GM23248 (cell line): ENCODE data around the gene CCDC146. TPM values are rescaled to one million over a fixed set of nuclear protein-coding genes. Genes with fewer than 3 reads are reported as not detected.

Experiments used
- DNase-seq: peaks from one replicate; pipeline ENCODE4 v3.0.0-alpha.2; 2015
- H2AFZ ChIP-seq: fragments of 200-600 bp; sonication (generic); 2 replicates; pipeline ENCODE4 v1.6.1; 2016; ENCODE audit warnings: antibody characterized with exemption
- H3F3A ChIP-seq: fragments of 200-600 bp; sonication (generic); 2 replicates; pipeline ENCODE4 v1.6.1; 2016; ENCODE audit warnings: mild to moderate bottlenecking, antibody characterized with exemption, mixed run types; ENCODE audit not compliant: insufficient read depth
- H3K27ac ChIP-seq: fragments of 200-600 bp; sonication (generic); 2 replicates; pipeline ENCODE4 v1.5.1; 2016; ENCODE audit warnings: mild to moderate bottlenecking
- H3K27me3 ChIP-seq: fragments of 200-600 bp; sonication (generic); replicated peaks from 2 replicates; pipeline ENCODE4 v1.6.1; 2016; ENCODE audit warnings: mild to moderate bottlenecking; ENCODE audit not compliant: insufficient read depth
- H3K36me3 ChIP-seq: fragments of 200-600 bp; sonication (generic); 2 replicates; pipeline ENCODE4 v1.6.1; 2016; ENCODE audit warnings: low read depth, mild to moderate bottlenecking
- H3K4me1 ChIP-seq: fragments of 200-600 bp; sonication (generic); 2 replicates; pipeline ENCODE4 v1.6.1; 2016; ENCODE audit warnings: mild to moderate bottlenecking; ENCODE audit not compliant: insufficient read depth
- H3K4me2 ChIP-seq: fragments of 200-600 bp; sonication (generic); one replicate; pipeline ENCODE4 v1.6.1; 2016; ENCODE audit warnings: mild to moderate bottlenecking; ENCODE audit not compliant: unreplicated experiment
- H3K4me3 ChIP-seq: fragments of 200-600 bp; sonication (generic); 2 replicates; pipeline ENCODE4 v1.5.1; 2016; ENCODE audit warnings: mild to moderate bottlenecking
- H3K79me2 ChIP-seq: fragments of 200-600 bp; sonication (generic); 2 replicates; pipeline ENCODE4 v1.6.1; 2016; ENCODE audit warnings: mild to moderate bottlenecking; ENCODE audit not compliant: insufficient read depth
- H3K9ac ChIP-seq: fragments of 200-600 bp; sonication (generic); 2 replicates; pipeline ENCODE4 v1.6.1; 2016; ENCODE audit warnings: mild to moderate bottlenecking
- H3K9me2 ChIP-seq: fragments of 200-600 bp; sonication (generic); 2 replicates; pipeline ENCODE4 v1.6.1; 2016; ENCODE audit warnings: mixed run types, mild to moderate bottlenecking, moderate library complexity; ENCODE audit not compliant: insufficient read depth
- H3K9me3 ChIP-seq: fragments of 200-600 bp; sonication (generic); one replicate; pipeline ENCODE4 v1.6.1; 2017; ENCODE audit warnings: low read depth
- H4K20me1 ChIP-seq: fragments of 200-600 bp; sonication (generic); 2 replicates; pipeline ENCODE4 v1.6.0; 2016; ENCODE audit not compliant: insufficient read depth
- EZH2 ChIP-seq: fragments of 200-600 bp; sonication (generic); IDR thresholded peaks from 2 replicates; pipeline ENCODE4 v1.6.1; 2018; ENCODE audit warnings: antibody characterized with exemption, mild to moderate bottlenecking; ENCODE audit not compliant: insufficient read depth, poor library complexity, severe bottlenecking
- EZH2phosphoT487 ChIP-seq: fragments of 200-600 bp; sonication (generic); IDR thresholded peaks from 2 replicates; pipeline ENCODE4 v1.6.1; 2018; ENCODE audit warnings: antibody characterized with exemption, moderate library complexity, mild to moderate bottlenecking, low read depth; ENCODE audit not compliant: insufficient read depth
- WGBS, 2 experiments: methylation state at CpG; one replicate each; pipeline ENCODE4 v1.1.6; 2015 to 2017; ENCODE audit warnings: low lambda C conversion rate in 2 of 2, low coverage in 1 of 2; ENCODE audit errors: missing lambda C conversion rate in 2 of 2; 5-methylcytosine and 5-hydroxymethylcytosine counted together
- in situ Hi-C: fragments of 300-500 bp; cut with MboI; formaldehyde crosslinking; loops from 2 replicates; pipeline ENCODE4 v1.15.0; 2020
- polyA plus RNA-seq: library from polyadenylated mRNA; unstranded; fragments of >200 nt; fragmentation: Nextera tagmentation; extraction: Ambion mirVana; gene quantifications from 2 replicates; pipeline ENCODE4 v1.2.1, GENCODE V29; 2016
- total RNA-seq: library from RNA; depleted of rRNA; stranded (reverse); fragments of >200 nt; shearing (Covaris generic); gene quantifications from 2 replicates; pipeline ENCODE4 v1.2.3, GENCODE V29; 2014

Gene CCDC146
- total and polyA plus RNA-seq, 2 experiments from 2014 or later = 0.32 to 0.78 TPM

DNA sequence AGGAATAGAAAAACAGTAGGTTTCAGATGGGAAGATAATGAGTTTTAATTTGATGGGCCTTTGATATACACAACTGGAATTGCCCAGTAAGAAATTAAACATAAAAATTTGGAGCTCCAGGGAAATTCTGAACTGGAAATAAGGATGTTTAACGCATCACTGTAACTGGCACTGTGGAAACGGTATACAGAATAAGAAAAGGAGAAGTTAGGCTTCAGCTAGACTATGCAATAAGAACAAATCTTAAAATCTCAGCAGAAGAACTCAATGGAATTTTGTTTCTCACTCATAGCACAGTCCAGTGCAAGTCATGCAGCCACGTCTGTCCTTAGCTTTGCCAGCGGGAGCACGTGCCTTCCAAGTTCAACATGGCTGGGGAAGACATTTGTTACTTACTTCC lies 130.1 kb downstream of the CCDC146 start:
- TF ChIP-seq EZH2phosphoT487 (no peak), EZH2 (no peak)
- Histone ChIP-seq H2AFZ (no peak overlapping the region), H3K9me2 (no peaks in the 10 kb centered on the region), H3K4me1 (no peaks in the 10 kb centered on the region), H3K27me3 (no peaks in the 10 kb centered on the region), H3K79me2 (no peaks in the 10 kb centered on the region), H3K9me3 (no peaks in the 10 kb centered on the region), H3K9ac (no peak overlapping the region), H3K4me2 (no peak overlapping the region), H3K27ac (no peak overlapping the region), H3F3A (no peaks in the 10 kb centered on the region), H3K36me3 (no peaks in the 10 kb centered on the region), H4K20me1 (no peaks in the 10 kb centered on the region), H3K4me3 (no peak overlapping the region)
- in situ Hi-C loops = no loop called here
- 80 to 81% methylated on average over 5 of the region's 5 CpGs for WGBS, 2 experiments
- no peak for DNase-seq

DNA sequence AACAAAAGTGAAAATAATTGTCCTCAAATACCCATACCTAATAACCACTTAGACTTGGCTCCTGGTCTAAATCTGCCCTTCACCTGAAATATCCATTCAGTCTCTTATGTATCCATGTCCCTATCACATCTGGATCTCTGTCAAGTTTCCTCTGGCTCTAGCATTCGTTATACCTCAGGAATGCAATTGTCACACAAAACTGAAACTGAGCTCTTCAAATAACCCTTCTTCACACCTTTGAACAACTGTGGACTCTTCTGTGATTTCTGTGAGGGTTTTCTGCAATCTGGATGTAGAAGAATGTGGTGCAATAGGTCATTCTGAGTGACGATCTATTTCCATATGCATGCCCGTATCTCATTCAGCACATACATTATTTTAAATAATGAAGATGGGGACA lies 130.7 kb downstream of the CCDC146 start:
- H3K4me1 ChIP-seq = no peaks in the 10 kb centered on the region
- H2AFZ ChIP-seq = no peak overlapping the region
- H3K36me3 ChIP-seq = no peaks in the 10 kb centered on the region
- WGBS, 2 experiments = 77 to 79% methylated on average over 3 of the region's 3 CpGs
- no peak overlapping the region for H3K4me2 ChIP-seq
- in situ Hi-C loops = no loop called here
- DNase-seq = no peak
- no peaks in the 10 kb centered on the region for H4K20me1 ChIP-seq
- no peaks in the 10 kb centered on the region for H3K9me2 ChIP-seq
- H3K9ac ChIP-seq = no peak overlapping the region
- H3K4me3 ChIP-seq = no peak overlapping the region
- H3K27ac ChIP-seq = no peak overlapping the region
- no peaks in the 10 kb centered on the region for H3K27me3 ChIP-seq
- TF ChIP-seq EZH2 = no peak
- TF ChIP-seq EZH2phosphoT487 = no peak
- no peaks in the 10 kb centered on the region for H3K79me2 ChIP-seq
- H3K9me3 ChIP-seq = no peaks in the 10 kb centered on the region
- no peaks in the 10 kb centered on the region for H3F3A ChIP-seq

GRCh38 chr7:77254429-77254828 lies 132.0 kb downstream of the CCDC146 start:
- no peak for DNase-seq
- no peak for TF ChIP-seq EZH2phosphoT487
- TF ChIP-seq EZH2 = no peak
- in situ Hi-C loops = no loop called here

GRCh38 chr7:77254915-77255314 lies 132.5 kb downstream of the CCDC146 start:
- in situ Hi-C loops = no loop called here
- no peaks in the 10 kb centered on the region for H3K9me3 ChIP-seq
- DNase-seq = no peak
- no peaks in the 10 kb centered on the region for H3F3A ChIP-seq
- no peak overlapping the region for H3K4me2 ChIP-seq
- TF ChIP-seq EZH2phosphoT487 (no peak), EZH2 (no peak)
- no peaks in the 10 kb centered on the region for H3K27me3 ChIP-seq
- H2AFZ ChIP-seq = no peak overlapping the region
- no peak overlapping the region for H3K27ac ChIP-seq
- no peaks in the 10 kb centered on the region for H4K20me1 ChIP-seq
- H3K36me3 ChIP-seq = no peaks in the 10 kb centered on the region
- no peaks in the 10 kb centered on the region for H3K9me2 ChIP-seq
- H3K79me2 ChIP-seq = no peaks in the 10 kb centered on the region
- no peak overlapping the region for H3K9ac ChIP-seq
- WGBS, 2 experiments = 77 to 83% methylated on average over 2 of the region's 2 CpGs
- H3K4me3 ChIP-seq = no peak overlapping the region
- no peaks in the 10 kb centered on the region for H3K4me1 ChIP-seq

More at GRCh38 chr7:77254429-77254828, 132.0 kb downstream of the CCDC146 start:
- Histone ChIP-seq H4K20me1 (no peaks in the 10 kb centered on the region), H2AFZ (no peak overlapping the region), H3K4me3 (no peak overlapping the region), H3K36me3 (no peaks in the 10 kb centered on the region), H3F3A (no peaks in the 10 kb centered on the region), H3K9me3 (no peaks in the 10 kb centered on the region), H3K9ac (no peak overlapping the region), H3K4me2 (no peak overlapping the region), H3K27me3 (no peaks in the 10 kb centered on the region), H3K79me2 (no peaks in the 10 kb centered on the region), H3K4me1 (no peaks in the 10 kb centered on the region), H3K9me2 (no peaks in the 10 kb centered on the region), H3K27ac (no peak overlapping the region)

GRCh38 chr7:77258014-77258413 lies 135.6 kb downstream of the CCDC146 start:
- H3K4me2 ChIP-seq = no peak overlapping the region
- H3K79me2 ChIP-seq = no peaks in the 10 kb centered on the region
- WGBS, 2 experiments = 13 to 19% methylated on average over 1 of the region's 1 CpG
- H3K9ac ChIP-seq = no peak overlapping the region
- in situ Hi-C loops = no loop called here
- no peaks in the 10 kb centered on the region for H3K4me1 ChIP-seq
- no peaks in the 10 kb centered on the region for H3K36me3 ChIP-seq
- H2AFZ ChIP-seq = no peak overlapping the region
- TF ChIP-seq EZH2phosphoT487 = no peak
- no peak for TF ChIP-seq EZH2
- H3K9me2 ChIP-seq = no peaks in the 10 kb centered on the region
- H3K4me3 ChIP-seq = no peak overlapping the region
- DNase-seq = peak; percentile 71
- H3K27me3 ChIP-seq = no peaks in the 10 kb centered on the region
- no peaks in the 10 kb centered on the region for H3K9me3 ChIP-seq
- no peaks in the 10 kb centered on the region for H3F3A ChIP-seq
- H3K27ac ChIP-seq = no peak overlapping the region
- H4K20me1 ChIP-seq = no peaks in the 10 kb centered on the region
